HG03558 (cell line): ENCODE data around the gene MSRB1.

Experiments used
- ATAC-seq: cut with Tn5 transposase; IDR thresholded peaks from one replicate; pipeline ENCODE4 v1.9.1; 2021; ENCODE audit warnings: moderate number of reproducible peaks; ENCODE audit not compliant: unreplicated experiment; ENCODE audit errors: extremely low read depth

MSRB1 gene

DNA sequence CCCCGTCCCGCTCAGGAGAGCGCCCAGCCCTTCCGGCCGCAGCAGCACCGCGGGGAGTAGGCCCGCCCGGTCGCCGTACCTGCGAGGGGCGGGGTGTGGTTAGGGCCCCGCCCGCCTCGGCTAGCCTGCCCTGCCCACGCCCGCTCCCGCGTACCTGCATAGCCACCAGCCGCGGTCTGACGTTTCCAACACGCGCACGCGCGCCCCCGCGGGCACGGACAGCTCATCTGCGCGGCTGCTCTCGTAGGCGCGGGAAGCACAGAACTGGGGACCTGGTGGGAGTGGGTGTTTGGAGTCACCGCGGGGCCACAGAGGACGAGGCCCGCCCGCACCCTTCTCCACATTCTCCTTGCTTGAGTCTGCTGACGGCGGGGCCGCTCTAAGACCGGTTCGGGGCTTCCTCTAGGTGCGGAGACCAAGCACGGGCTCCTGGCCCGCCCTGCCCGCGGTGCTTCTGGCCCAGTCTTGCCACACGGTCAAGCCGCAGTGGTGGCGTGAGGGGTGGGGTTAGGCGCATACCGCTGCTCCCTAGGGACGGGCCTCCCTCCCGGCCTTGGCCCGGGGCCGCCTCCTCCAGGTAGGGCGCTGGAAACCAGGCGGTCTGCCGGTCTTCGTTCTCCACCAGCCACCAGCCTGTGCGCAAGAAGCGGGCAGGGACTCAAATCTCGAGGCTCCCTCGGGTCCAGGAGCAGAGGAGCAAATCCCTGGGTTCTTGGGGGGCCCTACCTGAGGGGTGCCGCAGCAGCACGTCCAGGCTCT is 36.5 kb upstream of the MSRB1 start:
- ATAC-seq: no peak

DNA sequence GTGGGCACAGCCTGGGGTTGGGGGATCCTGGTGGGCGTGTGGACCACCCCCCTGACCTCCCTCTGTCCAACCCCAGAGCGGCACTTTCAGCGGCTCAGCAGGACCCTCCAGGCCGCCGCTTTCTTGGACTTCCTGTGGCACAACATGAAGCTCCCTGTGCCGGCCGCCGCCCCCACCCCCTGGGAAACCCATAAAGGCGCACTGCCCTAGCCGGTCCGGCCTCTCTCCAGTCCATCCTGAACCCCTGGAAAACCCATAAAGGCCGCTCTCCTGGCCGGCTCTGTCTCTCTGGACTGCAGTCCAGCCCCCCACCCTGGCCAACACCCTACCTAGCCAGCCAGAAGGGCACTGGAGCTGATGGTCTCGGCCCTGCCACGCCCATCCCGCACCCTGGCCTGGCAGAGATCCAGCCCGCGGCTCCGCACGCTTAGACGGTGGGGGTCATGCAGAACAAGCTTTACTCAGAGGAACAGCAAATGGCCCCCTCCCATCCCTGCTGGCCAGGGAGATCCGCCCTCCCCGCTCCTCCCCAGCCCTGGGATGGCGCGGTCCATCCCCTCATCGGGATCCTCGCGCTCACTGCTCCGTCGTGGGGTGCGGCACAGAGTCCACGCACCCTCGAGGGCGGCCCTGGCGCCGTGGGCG is 35.6 kb upstream of the MSRB1 start:
- no peak for ATAC-seq

DNA sequence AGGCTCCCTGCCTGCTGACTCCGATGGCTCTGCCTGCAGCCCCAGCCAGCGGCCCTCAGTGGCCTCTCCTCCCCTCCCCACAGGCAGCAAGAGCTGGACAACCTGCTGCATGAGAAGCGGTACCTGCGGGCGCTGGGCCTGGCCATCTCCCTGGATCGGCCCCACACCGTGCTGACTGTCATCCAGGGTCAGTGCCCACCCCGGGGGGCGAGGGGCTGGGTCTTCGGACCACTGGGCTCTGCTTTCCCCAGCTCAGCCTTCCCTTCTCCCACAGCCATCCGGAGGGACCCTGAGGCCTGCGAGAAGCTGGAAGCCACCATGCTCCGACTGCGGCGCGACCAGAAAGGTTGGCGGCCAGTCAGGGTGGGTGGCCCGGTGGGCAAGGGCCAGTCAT is 34.9 kb upstream of the MSRB1 start:
- no peak for ATAC-seq

DNA sequence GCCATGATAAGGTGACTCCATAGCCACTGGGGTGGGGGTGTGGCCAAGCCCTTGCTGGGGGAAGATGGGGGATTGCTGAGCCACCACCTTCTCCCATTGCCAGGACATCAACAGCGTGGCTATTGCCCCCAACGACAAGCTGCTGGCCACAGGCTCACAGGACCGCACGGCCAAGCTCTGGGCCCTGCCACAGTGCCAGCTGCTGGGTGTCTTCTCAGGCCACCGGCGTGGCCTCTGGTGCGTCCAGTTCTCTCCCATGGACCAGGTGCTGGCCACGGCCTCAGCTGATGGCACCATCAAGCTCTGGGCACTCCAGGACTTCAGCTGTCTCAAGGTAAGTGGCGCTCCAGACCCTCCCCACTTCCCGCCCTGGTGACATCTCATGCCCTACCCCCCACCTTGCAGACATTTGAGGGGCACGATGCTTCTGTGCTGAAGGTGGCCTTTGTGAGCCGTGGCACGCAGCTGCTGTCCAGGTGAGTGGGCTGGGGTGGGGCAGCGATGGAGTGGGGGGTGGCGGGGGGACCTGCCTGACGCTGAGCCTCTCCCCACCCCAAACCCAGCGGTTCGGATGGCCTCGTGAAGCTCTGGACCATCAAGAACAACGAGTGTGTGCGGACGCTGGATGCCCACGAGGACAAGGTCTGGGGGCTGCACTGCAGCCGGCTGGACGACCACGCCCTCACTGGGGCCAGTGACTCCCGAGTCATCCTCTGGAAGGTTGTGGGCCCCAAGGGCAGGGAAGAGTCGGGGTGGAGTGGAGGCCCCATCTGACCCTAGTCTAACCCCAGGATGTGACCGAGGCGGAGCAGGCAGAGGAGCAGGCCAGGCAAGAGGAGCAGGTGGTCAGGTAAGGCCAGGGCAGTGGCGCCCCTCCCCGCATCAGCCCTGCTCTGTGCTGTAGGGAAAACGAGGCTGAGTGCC is 34.2 kb upstream of the MSRB1 start:
- ATAC-seq: no peak

DNA sequence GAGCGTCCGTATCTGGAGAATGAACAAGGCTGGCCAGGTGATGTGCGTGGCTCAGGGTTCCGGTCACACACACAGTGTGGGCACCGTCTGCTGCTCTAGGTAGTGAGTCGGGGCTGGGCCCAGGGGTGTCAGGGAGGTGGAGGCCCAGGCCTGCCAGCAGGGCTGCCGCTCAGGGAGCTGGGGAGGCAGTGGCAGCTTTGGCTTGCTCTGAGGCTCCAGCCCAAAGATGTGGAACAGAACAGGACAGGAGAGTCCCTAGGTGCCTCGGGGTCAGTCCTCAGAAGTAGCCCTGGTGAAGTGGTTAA is 33.2 kb upstream of the MSRB1 start:
- no peak for ATAC-seq

DNA sequence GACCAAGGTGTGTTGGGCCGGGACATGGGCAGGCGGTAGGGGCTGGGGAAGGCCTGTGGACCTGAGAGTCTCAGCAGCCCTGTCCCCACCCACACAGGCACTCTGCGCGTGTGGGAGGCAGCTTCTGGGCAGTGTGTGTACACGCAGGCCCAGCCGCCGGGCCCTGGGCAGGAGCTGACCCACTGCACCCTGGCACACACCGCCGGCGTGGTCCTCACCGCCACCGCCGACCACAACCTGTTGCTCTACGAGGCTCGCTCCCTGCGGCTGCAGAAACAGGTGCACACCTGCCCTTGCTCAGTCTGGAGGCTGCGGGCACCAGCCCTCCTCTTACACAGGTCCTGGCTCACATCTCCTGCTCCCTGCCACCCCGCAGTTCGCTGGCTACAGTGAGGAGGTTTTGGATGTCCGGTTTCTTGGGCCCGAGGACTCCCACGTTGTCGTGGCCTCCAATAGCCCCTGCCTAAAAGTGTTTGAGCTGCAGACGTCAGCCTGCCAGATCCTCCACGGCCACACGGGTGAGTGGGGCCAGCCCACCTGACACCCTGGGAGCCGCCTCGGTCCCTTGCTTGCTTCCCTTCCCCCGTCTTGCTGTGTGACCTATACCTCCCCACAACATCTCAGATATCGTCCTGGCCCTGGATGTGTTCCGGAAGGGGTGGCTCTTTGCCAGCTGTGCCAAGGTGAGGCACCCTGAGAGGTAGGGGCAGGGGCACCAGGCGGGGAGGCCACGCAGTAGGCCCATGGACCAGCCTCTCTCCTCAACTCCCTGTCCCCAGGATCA is 32.6 kb upstream of the MSRB1 start:
- no peak for ATAC-seq

DNA sequence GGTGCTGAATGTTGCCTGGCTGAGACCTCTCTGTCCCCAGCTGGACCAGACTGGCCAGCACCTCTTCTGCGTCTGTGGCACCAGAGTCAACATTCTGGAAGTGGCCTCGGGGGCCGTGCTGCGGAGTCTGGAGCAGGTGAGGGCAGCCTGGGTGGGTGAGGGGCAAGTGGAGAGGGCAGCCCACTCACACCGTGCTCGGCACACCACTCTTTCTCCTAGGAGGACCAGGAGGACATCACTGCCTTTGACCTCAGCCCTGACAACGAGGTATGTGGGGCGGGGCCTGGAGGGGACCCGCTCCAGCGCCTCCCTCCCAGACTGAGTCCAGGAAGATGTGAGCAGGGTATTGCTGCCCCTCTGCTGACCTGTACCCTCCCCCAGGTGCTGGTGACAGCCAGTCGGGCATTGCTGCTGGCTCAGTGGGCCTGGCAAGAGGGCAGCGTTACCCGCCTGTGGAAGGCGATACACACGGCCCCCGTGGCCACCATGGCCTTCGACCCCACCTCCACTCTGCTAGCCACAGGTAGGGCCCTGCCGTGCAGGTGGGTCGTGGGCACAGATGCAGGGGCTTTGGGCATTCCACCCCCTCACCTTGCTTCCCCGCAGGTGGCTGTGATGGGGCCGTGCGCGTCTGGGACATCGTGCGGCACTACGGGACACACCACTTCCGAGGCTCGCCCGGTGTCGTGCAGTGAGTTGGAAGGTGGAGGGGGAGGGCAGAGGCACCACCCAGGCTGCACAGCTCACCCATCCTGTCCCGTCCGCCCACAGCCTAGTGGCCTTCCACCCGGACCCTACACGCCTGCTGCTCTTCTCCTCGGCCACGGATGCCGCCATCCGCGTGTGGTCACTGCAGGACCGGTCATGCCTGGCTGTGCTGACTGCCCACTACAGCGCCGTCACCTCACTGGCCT is 31.4 kb upstream of the MSRB1 start:
- no peak for ATAC-seq

DNA sequence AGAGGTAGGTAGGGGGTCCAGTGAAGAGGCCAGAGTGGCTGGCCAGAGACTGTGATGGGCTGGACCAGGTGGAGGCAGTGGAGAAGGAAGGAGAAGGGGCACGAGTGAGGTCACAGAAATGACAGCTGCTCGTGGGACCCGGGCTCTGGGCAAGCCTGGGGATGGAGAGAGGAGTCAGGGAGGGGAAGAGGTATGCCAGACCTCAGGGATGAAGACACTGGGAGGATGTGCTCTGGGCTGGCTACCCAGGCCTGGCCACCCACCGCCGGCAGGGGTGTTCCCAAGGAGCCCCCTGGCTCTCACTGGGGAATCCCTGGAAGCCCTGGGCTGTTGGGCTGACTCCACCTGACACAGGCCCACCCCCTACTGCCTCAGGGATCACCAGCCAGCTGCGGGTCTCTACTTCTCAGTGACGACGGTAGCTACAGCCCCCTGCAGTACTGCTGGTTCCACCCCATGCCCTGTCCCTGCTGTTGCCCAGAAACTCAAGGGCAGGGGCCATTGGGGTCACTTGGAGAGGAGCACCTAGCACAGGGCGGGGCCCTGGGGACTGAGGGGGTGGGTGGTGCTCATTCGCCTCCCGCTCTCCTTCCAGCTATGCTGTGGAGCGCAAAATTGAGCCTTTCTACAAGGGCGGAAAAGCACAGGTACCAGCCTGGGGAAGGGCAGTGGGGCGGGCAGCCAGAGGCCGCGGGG is 30.6 kb upstream of the MSRB1 start:
- no peak for ATAC-seq

DNA sequence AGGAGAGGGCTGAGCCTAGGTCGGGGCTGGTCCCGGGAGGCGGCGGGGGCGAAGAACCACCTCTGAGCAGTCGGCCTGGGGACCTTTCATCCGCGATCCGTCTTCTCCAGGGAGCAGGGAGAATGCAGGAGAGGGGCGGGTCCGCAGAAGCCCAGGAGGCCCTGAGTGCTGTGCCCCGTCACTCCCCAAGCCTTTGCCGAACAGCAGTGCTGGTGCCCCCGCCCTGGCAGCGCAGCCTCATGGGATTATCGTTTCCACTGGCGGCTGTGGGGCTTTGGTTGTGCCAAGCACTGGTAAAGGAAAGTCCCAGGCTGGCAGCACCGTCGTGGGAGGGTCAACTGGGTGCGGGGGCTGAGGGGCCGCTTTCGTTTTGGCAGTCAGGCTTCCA is 29.5 kb upstream of the MSRB1 start:
- no peak for ATAC-seq

DNA sequence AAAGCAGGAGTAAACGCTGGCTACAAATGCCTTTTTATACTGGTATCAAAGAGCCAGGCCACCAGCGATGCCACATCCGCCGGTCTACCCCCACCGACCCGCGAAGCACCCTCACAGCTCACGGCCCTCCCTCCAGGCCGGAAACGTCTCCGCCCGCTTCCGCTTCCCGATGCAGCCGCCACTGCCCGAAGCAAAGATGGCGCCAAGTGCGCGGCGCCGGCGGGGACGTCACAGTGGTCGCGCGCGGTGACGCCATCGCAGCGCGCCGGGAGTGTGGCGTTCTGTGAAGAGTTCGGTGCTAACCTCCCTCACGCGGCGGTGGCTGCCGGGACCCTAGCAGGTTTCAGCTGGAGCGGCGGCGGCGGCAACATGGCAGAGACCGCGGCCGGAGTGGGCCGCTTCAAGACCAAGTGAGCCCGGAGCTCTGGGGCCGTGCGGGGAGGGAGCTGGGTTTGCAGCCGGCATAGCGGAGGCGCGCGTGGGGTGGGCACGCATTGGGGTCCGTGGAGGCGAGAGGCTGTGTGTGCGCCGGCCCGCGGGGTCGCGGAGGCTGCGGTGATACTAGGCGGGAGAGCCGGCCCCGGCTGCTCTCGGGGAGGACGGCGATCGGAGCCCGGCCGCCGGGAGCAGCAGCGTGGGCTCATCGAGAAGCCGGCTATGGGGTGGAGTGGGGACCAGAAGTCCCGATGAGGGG is 28.9 kb upstream of the MSRB1 start, which contains the start of gene TBL3:
Gene TBL3 (plus strand): TSS at position 258 of the 694 bp plus-strand sequence. CDS start 112 bp downstream, at position 370.
- peak; percentile 72 for ATAC-seq

DNA sequence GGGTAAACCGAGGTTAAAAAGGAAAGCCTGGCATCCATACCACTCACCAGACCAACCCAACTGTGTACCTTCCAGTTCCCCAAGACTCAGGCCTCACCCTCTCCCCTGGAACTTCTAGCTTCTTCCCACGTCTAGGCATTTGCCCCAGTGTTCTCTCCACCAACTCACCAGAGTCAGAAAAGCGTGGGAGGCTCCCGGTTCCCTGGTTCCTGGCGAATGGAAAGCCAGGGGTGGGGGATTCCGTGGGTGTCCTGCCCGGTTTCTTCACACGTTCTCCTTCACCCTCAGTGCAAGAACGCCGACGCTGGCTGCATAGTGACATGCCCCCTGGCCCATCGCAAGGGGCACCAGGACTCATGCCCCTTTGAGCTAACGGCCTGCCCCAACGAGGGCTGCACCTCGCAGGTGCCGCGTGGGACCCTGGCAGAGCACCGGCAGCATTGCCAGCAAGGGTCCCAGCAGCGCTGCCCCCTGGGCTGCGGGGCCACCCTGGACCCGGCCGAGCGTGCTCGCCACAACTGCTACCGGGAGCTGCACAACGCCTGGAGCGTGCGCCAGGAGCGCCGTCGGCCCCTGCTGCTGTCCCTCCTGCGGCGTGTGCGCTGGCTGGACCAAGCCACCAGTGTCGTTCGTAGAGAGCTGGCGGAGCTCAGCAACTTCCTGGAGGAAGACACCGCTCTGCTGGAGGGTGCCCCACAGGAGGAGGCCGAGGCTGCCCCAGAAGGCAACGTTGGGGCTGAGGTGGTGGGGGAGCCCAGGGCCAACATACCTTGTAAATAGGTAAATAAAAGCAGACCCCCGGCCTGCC is 25.4 kb upstream of the MSRB1 start:
- ATAC-seq: no peak

DNA sequence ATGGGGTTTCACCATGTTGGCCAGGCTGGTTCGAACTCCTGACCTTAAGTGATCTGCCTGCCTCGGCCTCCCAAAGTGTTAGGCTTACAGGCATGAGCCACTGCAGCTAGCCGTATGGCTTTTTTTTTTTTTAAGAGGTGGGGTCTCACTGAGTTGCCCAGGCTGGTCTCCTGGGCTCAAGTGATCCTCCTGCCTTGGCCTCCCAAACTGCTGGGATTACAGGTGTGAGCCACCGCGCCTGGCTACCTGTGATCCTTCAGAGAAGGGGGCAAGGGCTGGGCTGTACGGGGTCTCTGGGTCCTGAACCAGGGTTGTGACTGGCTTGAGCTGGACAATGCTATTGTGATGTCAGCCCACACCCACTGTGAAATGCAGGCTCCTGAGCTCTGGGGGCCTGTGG is 23.5 kb upstream of the MSRB1 start, which contains the start of gene RNF151:
Gene RNF151 (plus strand): TSS at position 397 of the 400 bp plus-strand sequence. CDS start 26 bp downstream, outside the sequence.
- ATAC-seq: no peak

DNA sequence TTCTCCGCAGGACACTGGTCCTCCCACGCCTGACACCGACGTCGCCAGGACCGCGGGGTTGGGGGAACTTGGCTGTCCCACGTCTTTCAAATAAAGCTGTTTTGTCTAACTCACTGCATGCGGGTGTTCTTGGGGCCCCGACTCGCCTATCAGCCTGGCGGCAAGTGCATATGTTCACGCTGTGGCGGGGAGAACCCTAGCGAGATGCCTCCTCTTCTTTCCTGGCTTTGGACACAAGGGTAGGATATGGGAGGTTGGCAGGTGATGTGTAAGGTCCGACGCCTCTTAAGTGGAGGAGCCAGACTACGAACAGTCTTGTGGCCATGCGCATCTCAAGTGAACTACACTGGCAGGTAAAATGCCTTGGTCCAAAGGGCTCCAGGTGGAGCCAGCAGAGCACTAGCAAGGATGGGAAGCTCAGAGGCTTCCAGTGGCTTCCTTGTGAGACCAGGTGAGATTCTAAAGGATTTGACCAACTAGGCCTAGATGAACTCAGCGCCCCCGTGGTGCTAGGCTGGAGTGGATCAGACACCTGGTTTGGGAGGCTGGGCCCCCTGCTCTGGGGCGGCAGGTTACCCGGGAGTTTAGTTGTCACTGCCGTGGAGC is 22.5 kb upstream of the MSRB1 start:
- ATAC-seq: no peak

DNA sequence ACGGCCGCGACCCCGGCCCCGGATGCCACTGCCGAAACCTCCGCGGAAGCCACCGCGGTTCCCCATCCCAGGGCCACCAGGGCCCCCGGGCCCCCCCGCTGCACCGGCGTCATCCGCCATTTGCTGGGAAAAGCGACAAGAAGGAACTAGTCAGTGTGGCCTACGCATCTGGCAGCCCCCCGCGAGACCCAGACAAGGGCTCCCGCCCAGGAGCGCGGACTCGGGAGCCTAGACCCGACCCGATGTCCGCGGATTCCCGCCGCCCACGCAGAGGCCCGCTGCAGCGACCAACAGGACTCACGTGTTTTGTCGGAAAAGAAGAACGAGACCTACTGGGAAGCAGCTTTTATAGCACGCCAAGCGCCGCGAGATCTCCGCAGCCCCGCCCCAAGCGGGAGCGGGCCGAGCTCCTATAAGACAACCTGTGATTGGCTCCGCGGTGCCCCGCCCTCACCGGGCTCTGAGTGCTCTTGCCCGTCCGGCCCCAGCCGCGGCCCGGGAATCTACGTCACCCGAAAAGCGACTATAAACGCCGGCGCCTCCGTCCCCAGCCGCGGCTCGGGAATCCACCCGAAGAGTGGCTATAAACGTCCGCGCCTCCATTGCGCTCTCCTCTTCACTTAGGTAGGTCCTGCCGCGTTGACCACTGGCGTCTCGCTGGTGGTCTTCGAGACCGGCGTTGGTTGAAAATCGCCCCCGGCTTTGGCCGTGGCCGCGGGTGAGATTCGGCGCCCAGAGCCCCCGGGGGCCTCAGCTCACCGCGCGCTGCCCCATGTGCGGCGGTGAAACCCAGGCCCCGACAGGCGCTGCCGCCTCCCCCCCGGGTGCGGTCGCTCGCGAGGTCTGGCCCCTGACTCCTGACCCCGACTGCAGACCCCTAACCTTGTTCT is 21.8 kb upstream of the MSRB1 start, which contains the start of gene RPS2:
Gene RPS2 (minus strand): TSS at position 321 of the 890 bp plus-strand sequence. CDS start 201 bp downstream, at position 120.
- peak; percentile 70 for ATAC-seq

DNA sequence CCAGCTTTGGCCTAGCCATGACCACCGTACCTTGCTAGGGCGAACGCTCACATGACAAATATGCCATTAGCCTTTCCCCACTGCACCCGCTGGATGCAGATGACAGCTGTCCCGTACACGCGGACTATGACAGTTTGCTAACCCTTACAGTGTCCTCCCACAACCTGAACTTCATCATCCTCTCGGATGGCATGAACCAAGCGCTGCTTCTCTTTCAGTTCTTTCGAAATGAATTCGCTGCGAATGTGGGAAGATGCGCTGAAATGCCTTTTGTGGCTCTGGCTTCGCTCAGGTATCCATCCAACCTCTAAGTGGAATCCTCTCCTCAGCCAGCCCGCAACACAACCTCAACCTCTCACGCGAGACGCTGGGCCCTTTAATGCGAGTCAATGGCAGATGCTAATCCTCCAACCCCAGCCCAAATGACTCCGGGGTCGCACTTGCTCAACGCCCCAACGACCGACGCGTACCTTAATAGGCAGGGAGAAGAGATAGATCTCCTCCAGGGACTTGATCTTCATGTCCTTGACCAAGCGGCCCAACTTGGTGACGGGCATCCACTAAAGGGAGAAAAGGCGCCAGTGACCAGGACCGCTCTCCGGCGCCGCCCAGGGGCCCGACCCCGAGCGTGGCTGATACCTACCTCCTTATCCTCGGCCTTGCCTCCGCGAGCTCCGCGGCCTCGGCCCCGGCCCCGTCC is 21.0 kb upstream of the MSRB1 start:
- no peak for ATAC-seq
